B cell (primary cell): ENCODE results near the gene TFF2. TPM values are rescaled to one million over a fixed set of nuclear protein-coding genes. Genes with fewer than 3 reads are reported as not detected.

ENCODE experiments used
- ATAC-seq: fragments of 200-7000 bp; cut with Tn5 transposase; one replicate; pipeline ENCODE4 v1.10.0; 2021; ENCODE audit warnings: low read depth, mild to moderate bottlenecking, moderate number of reproducible peaks, moderate library complexity
- CTCF ChIA-PET: fragments of 350-600 bp; sonication (Branson Sonifier 250); formaldehyde crosslinking; loops from one replicate; lab custom pipeline; 2021; ENCODE audit warnings: antibody characterized with exemption, inconsistent platforms; lab: Charles Lee
- POLR2A ChIA-PET: fragments of 350-600 bp; sonication (Branson Sonifier 250); formaldehyde crosslinking; loops from one replicate; lab custom pipeline; 2021; ENCODE audit warnings: antibody characterized with exemption; lab: Charles Lee
- DNase-seq: peaks from one replicate; pipeline ENCODE4 v3.0.0; 2013
- H2AFZ ChIP-seq: 2 replicates; pipeline ENCODE4 v1.6.1; 2012; ENCODE audit warnings: mild to moderate bottlenecking, low read depth, low read length; ENCODE audit not compliant: insufficient read depth, poor library complexity, severe bottlenecking
- H3K27ac ChIP-seq, 2 donors: 1 replicate in 1 of 2; 2 replicates in 1 of 2; pipeline ENCODE4 v1.5.1; 2012 to 2013; ENCODE audit warnings: low read length in 2 of 2, mild to moderate bottlenecking in 2 of 2, moderate library complexity in 1 of 2
- H3K27me3 ChIP-seq, 4 experiments: fragments of 200-600 bp in 1 of 4; sonication (generic) in 1 of 4; replicated peaks in 1 of 4; 1 replicate in 2 of 4; 2 replicates in 2 of 4; pipeline versions ENCODE4 v1.6.1 to v1.7.0; 2013 to 2016; ENCODE audit warnings: low read length in 3 of 4, mild to moderate bottlenecking in 2 of 4, mixed read lengths in 1 of 4, moderate library complexity in 1 of 4; ENCODE audit not compliant: insufficient read depth in 4 of 4, control insufficient read depth in 3 of 4; ENCODE audit errors: control extremely low read depth in 1 of 4
- H3K36me3 ChIP-seq, 2 experiments: replicated peaks in 1 of 2; 1 replicate in 1 of 2; 2 replicates in 1 of 2; pipeline versions ENCODE4 v1.6.1 to v1.7.1; 2013; ENCODE audit warnings: low read length in 1 of 2; ENCODE audit not compliant: insufficient read depth in 2 of 2, control insufficient read depth in 1 of 2; ENCODE audit errors: control extremely low read depth in 1 of 2, extremely low read depth in 1 of 2
- H3K4me1 ChIP-seq, 2 donors: fragments of 200-600 bp in 1 of 2; sonication (generic) in 1 of 2; 1 replicate in 1 of 2; 2 replicates in 1 of 2; pipeline versions ENCODE4 v1.5.1 to v1.6.1; 2013 to 2017; ENCODE audit warnings: low read length in 2 of 2; ENCODE audit not compliant: control insufficient read depth in 2 of 2, insufficient read depth in 2 of 2
- H3K4me2 ChIP-seq: replicated peaks from 2 replicates; pipeline ENCODE3; 2012; ENCODE audit warnings: mild to moderate bottlenecking, low read depth, low read length; ENCODE audit not compliant: poor library complexity, severe bottlenecking
- H3K4me3 ChIP-seq, 5 experiments: fragments of 200-600 bp in 1 of 5; sonication (generic) in 1 of 5; 1 replicate in 3 of 5; 2 replicates in 2 of 5; pipeline versions ENCODE4 v1.5.1 to v1.7.0; 2011 to 2016; ENCODE audit warnings: low read length in 4 of 5, mild to moderate bottlenecking in 4 of 5, low read depth in 2 of 5, control low read depth in 1 of 5, moderate library complexity in 1 of 5; ENCODE audit not compliant: insufficient read depth in 1 of 5; ENCODE audit errors: control extremely low read depth in 1 of 5, extremely low read depth in 1 of 5
- H3K79me2 ChIP-seq: fragments of 200-600 bp; sonication (generic); one replicate; pipeline ENCODE4 v1.6.0; 2016; ENCODE audit warnings: low read length; ENCODE audit not compliant: control insufficient read depth, insufficient read depth
- H3K9ac ChIP-seq: fragments of 200-600 bp; sonication (generic); 2 replicates; pipeline ENCODE4 v1.6.1; 2017; ENCODE audit warnings: mild to moderate bottlenecking, low read length, moderate library complexity
- H3K9me3 ChIP-seq, 3 donors: one replicate each; pipeline versions ENCODE4 v1.6.1 to v1.7.1; 2013; ENCODE audit warnings: low read length in 2 of 3; ENCODE audit not compliant: control insufficient read depth in 2 of 3, insufficient read depth in 1 of 3; ENCODE audit errors: control extremely low read depth in 1 of 3
- H4K20me1 ChIP-seq: 2 replicates; pipeline ENCODE4 v1.6.0; 2012; ENCODE audit warnings: mild to moderate bottlenecking, low read length; ENCODE audit not compliant: insufficient read depth, control insufficient read depth, poor library complexity, severe bottlenecking
- H3K27ac Mint-ChIP-seq: one replicate; pipeline ENCODE4 v1.8.0; 2021; ENCODE audit warnings: mixed read lengths
- H3K27me3 Mint-ChIP-seq: one replicate; pipeline ENCODE4 v1.8.0; 2021; ENCODE audit warnings: mixed read lengths
- H3K4me1 Mint-ChIP-seq: one replicate; pipeline ENCODE4 v1.8.0; 2021; ENCODE audit warnings: mixed read lengths
- H3K4me3 Mint-ChIP-seq: one replicate; pipeline ENCODE4 v1.8.0; 2021; ENCODE audit warnings: mixed read lengths
- H3K9me3 Mint-ChIP-seq: one replicate; pipeline ENCODE4 v1.8.0; 2022; ENCODE audit warnings: mixed read lengths; ENCODE audit not compliant: insufficient read depth
- CTCF ChIP-seq: fragments of 200-600 bp; IDR thresholded peaks from one replicate; pipeline ENCODE4 v1.8.0; 2022; ENCODE audit warnings: antibody characterized with exemption, mild to moderate bottlenecking
- EZH2 ChIP-seq: IDR thresholded peaks from 2 replicates; pipeline ENCODE4 v1.6.1; 2012; ENCODE audit warnings: borderline replicate concordance, low read depth, mild to moderate bottlenecking, moderate library complexity, low read length; ENCODE audit not compliant: insufficient read depth, poor library complexity, severe bottlenecking
- WGBS: methylation state at CpG from one replicate; pipeline ENCODE4 v1.1.5; 2013; ENCODE audit warnings: missing lambda C conversion rate; ENCODE audit not compliant: insufficient coverage; 5-methylcytosine and 5-hydroxymethylcytosine counted together
- intact Hi-C: fragments of 100-400 bp; cut with micrococcal nuclease; formaldehyde crosslinking; loops from one replicate; pipeline ENCODE4 v1.10.0; 2022
- polyA plus RNA-seq: library from polyadenylated mRNA; depleted of rRNA; stranded (reverse); fragments of >200 nt; gene quantifications from 2 replicates; pipeline ENCODE4 v1.2.3, GENCODE V29; 2012
- total RNA-seq, 2 donors: library from RNA; stranded (reverse); fragments of 120-200 nt in 1 of 2; gene quantifications; 1 replicate in 1 of 2; 2 replicates in 1 of 2; pipeline versions ENCODE4 v1.2.3 to v1.2.4, GENCODE V29; 2013 to 2022

Gene TFF2
- total and polyA plus RNA-seq, 2 donors (not counting 1 experiment from before 2014, with no cell fraction given): not detected

- ChIA-PET POLR2A (no interaction called here), CTCF (interaction anchor here (0.7 to 4.1 kb wide), 16 partner anchors 12 to 199 kb away, joined by 3 to 59 read pairs (median 4); partner anchors contain the start of gene SLC37A1)
- H3K4me1 Mint-ChIP-seq: peaks cover 8% of the 10 kb centered on the region
- intact Hi-C loops: loop anchor here (10.0 kb wide), 1 partner anchor 172 kb away; no protein-coding TSS in a partner anchor
- Histone ChIP-seq H3K4me2 (no peak overlapping the region), H2AFZ (no peak overlapping the region), H3K27ac (no peak overlapping the region), H3K4me1 (peaks cover 7 to 8% of the 10 kb centered on the region in 2 donors), H3K36me3 (no peaks in the 10 kb centered on the region), H4K20me1 (no peaks in the 10 kb centered on the region), H3K79me2 (no peaks in the 10 kb centered on the region), H3K9me3 (peaks cover 0 to 5% (median 0%) of the 10 kb centered on the region in 3 donors), H3K27me3 (peaks cover 0 to 12% (median 9%) of the 10 kb centered on the region in 4 experiments), H3K4me3 (no peak overlapping the region), H3K9ac (no peak overlapping the region)
- ATAC-seq (no peak), DNase-seq (no peak)
- WGBS: 100% methylated on average over 1 of the region's 4 CpGs
- TF ChIP-seq EZH2 (no peak), CTCF (no peak)
- no peak overlapping the region for H3K4me3 Mint-ChIP-seq
- H3K9me3 Mint-ChIP-seq: no peaks in the 10 kb centered on the region
- no peak overlapping the region for H3K27ac Mint-ChIP-seq
- H3K27me3 Mint-ChIP-seq: peaks cover 23% of the 10 kb centered on the region
Observed at GRCh38 chr21:42337276-42337675, 13.5 kb downstream of the TFF2 start.

- ATAC-seq (no peak), DNase-seq (no peak)
- no peak overlapping the region for H3K9ac ChIP-seq
- H3K4me3 ChIP-seq: no peak overlapping the region
- no peak overlapping the region for H3K4me2 ChIP-seq
- H3K27ac Mint-ChIP-seq: no peak overlapping the region
- no peak overlapping the region for H3K4me3 Mint-ChIP-seq
- H3K9me3 ChIP-seq: peaks cover 1 to 13% (median 10%) of the 10 kb centered on the region in 3 donors
- peaks cover 8% of the 10 kb centered on the region for H3K4me1 Mint-ChIP-seq
- peaks cover 7 to 8% of the 10 kb centered on the region in 2 donors for H3K4me1 ChIP-seq
- peaks cover 0 to 17% (median 11%) of the 10 kb centered on the region in 4 experiments for H3K27me3 ChIP-seq
- H3K27ac ChIP-seq: no peak overlapping the region
- intact Hi-C loops: loop anchor here (10.0 kb wide), 1 partner anchor 171 kb away; no protein-coding TSS in a partner anchor
- H3K27me3 Mint-ChIP-seq: peaks cover 30% of the 10 kb centered on the region
- WGBS: 76% methylated on average over 9 of the region's 10 CpGs
- no peak overlapping the region for H2AFZ ChIP-seq
- no peaks in the 10 kb centered on the region for H3K79me2 ChIP-seq
- H3K9me3 Mint-ChIP-seq: peaks cover 8% of the 10 kb centered on the region
- H4K20me1 ChIP-seq: no peaks in the 10 kb centered on the region
- no peaks in the 10 kb centered on the region for H3K36me3 ChIP-seq
- ChIA-PET CTCF (interaction anchor here (1.1 to 4.1 kb wide), 4 partner anchors 26 to 201 kb away, joined by 3 to 59 read pairs (median 6); no protein-coding TSS in a partner anchor), POLR2A (no interaction called here)
- TF ChIP-seq EZH2 (no peak), CTCF (no peak)
Observed at GRCh38 chr21:42336054-42336453, 14.7 kb downstream of the TFF2 start.
